Myocyte (in vitro differentiated cells): ENCODE measurements around the gene EXOC4. TPM values are rescaled to one million over a fixed set of nuclear protein-coding genes. Genes with fewer than 3 reads are reported as not detected.
"Not testable (repeated sequence)": the region's sequence is repeated elsewhere in the genome, so short reads cannot be mapped to it uniquely, and the experiment has no call there.

ENCODE experiments used
- DNase-seq: peaks from one replicate; pipeline ENCODE4 v3.0.0-alpha.2; 2012; ENCODE audit warnings: low read depth
- total RNA-seq: library from RNA; depleted of rRNA; stranded (reverse); fragments of >200 nt; gene quantifications from 2 replicates; pipeline ENCODE4 v1.2.3, GENCODE V29; 2014

EXOC4 gene
- total RNA-seq, 1 donor from 2014 or later, result 106 TPM

GRCh38 chr7:133742709-133743538 lies 490.0 kb downstream of the EXOC4 start:
- peak; percentile 48 for DNase-seq

DNA sequence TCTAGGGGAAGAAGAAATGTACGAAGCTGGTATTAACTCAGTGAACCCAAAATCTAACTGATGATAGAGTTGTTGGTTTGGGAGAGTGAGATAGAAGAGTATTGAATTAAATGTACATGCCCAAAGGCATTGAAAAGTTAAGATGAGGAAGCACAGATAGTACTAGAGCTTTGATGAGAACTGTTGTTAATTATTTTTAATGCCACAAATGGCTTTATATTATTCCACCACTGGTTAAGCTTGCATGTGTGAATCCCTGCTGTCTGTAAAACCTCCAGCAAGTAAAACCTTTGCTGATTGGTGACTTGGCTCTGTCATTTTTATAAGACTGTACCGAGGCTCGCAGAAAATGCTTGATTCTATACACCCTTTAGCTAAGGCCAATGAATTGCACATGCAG lies 491.6 kb downstream of the EXOC4 start:
- DNase-seq, result no peak

GRCh38 chr7:133746305-133746704 lies 493.4 kb downstream of the EXOC4 start:
- DNase-seq, result no peak

DNA sequence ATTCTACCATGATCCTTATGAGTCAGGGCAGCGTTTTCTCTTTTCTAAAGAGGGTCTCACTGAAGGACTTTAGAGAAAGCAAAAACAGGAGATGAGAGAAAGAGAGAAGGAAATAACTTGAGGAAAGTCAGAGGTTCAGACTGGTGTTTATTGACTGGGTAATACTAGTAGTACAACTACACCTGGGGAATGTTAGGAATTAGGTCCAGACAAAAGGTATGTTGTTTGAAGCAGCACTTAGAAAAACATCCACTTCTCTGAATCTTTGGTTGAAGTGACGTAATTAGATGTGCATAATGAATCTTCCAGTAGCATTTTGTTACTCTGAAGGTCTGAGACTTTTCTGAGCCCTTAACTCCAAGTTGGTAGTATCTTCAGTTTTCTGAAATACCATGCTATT lies 494.0 kb downstream of the EXOC4 start:
- no peak for DNase-seq

- DNase-seq, result no peak
Observed at GRCh38 chr7:133748443-133749407, 495.8 kb downstream of the EXOC4 start.

DNA sequence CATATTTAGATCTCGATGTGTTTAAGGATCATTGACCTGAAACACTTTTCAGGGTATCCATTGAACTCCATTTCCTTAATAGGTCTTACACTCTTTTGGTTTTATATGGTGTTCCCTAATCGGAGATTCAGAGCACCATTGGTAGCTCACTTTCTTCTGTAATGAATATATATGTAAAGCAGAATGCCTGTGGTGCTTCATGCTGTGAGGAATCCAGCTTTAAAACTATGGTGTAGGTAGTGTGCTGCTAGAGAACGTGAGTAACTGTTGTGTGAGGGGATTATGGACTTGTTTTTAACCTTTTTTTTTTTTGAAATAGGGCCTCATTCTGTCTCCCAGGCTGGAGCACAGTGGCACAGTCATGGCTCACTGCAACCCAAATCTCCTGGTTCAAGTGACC lies 497.4 kb downstream of the EXOC4 start:
- no peak for DNase-seq

GRCh38 chr7:133751079-133751478 lies 498.2 kb downstream of the EXOC4 start:
- no peak for DNase-seq

DNA sequence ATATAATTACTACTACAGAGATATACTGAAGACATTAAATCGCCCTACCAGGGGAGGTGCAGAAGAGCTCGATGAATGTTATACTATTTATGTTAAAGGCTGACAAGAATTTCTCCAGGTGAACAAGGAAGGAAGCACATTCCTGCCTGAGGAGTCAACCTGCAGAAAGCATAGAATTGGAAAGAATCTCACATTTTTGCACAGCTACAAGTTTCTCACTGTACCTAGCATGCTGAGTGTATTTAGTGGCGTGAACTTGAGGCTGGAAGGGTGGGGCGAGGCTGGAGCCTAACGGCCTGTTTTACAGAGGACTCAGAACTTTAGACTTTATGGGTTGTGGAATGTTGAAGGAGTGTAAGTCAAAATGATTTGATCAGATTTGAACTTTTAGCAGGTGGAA lies 500.6 kb downstream of the EXOC4 start:
- DNase-seq, result no peak

DNA sequence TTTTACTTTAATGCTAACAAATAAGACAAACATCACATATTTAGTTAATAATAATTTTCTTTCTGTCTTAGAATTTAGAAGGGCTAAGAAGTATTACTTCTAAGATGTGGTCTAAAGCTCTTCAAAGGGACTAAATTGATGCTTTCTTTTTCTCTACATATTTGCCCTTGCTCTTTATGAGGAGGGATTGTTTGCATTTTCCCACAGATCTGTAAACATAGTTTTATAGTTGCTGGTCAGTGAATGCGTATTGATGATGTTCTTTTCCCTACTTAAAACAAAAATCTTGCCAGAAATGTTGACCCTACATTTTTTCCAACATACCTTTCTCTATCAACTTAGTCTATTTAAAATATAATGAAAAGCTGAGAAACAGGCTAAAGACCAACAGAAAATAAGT lies 501.8 kb downstream of the EXOC4 start:
- no peak for DNase-seq

DNA sequence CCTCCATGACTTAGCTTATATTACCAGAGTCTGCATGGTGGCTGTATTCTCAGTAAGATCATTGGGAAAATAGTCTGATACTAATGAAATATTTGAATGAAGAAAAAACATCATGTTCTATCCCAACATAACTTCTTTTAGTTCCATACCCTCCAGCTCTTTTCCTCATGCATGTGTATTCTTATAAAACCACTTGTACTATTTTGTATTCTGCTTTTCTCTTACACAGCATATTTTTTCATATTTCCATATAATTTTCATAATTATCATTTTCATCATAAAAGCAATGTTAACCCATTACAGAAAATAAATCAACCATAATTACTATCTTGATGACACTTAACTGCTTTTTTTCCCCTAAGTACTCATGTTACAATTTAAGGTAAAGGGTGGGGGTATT lies 503.0 kb downstream of the EXOC4 start:
- no peak for DNase-seq

- no peak for DNase-seq
Observed at GRCh38 chr7:133761443-133761842, 508.6 kb downstream of the EXOC4 start.

- DNase-seq, result no peak
Observed at GRCh38 chr7:133763076-133763640, 510.3 kb downstream of the EXOC4 start.

DNA sequence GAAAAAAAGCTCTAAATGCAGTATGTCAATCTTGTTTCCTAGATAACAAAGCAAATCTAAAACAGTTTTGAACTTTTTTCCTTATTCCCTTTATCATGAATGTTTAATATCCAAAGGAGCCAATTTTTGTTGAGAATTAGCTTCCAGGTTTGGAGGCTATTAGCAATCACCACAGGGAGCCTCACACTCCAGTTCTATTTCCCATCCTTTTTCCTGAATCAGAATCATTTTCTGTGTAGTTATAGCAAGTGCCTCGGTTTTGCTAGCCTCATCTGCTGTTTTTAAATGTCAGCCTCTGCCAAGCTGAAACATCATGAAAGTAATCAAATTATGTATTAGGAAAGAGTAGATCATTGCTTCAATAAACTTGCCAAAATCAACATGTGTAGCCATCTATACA lies 516.8 kb downstream of the EXOC4 start:
- no peak for DNase-seq

DNA sequence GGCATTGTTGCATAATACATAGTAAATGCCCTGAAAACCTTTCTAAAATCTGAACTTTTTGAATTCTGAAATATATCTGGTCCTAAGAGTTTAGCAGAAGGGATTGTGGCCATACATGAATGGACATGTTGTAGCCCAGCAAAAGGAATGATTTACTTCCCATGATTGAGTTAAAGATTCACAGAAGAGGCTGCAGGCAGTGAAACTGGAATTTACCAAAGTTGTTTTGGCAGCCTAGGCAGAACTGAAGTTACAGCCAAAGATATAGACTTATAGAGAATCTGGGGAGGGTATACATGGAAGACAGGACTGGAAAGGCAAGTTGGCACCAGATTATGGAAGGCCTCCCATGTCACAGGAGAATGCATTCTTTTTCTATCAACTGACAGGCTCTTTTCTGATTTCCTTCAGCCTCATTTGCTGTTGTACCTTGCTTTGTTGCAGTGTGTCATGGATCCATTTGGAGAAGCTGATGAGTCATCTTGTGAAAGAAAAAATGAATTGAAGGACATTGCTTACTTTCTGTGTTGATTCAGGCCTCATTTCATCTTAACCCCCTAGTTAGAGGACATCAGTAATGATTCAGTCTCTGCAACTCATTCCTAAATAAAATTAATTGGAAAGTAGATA lies 518.1 kb downstream of the EXOC4 start:
- DNase-seq, result no peak

DNA sequence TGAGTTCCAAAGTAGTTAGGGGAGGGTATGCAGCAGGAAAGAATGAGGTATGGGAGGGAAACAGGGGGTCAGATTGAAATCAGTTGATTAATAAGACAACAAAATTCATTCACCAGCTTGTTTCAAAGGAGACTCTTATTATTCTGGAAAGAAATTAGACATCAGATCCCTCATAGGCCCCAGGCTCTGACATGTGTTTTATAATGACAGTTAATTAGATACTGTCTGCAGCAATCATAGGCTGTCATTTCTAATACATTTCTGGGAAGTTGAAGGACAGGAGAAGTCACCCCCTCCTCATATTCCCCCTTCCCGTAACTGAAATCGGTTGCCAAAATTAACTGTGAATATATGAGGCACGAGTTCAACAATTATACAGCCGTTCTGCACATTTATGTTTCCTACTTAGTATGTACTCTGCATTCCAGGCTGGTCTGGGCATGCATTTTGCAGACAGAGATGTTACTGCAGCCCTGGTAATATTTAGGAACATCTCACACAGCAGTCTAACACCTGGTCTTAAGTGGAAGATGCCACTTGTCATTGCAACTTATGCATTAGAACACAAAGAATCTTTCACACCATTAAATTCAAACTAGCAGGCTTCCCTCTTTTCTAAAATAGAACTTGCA lies 519.0 kb downstream of the EXOC4 start:
- DNase-seq, result no peak

GRCh38 chr7:133773601-133774000 lies 520.7 kb downstream of the EXOC4 start:
- no peak for DNase-seq

DNA sequence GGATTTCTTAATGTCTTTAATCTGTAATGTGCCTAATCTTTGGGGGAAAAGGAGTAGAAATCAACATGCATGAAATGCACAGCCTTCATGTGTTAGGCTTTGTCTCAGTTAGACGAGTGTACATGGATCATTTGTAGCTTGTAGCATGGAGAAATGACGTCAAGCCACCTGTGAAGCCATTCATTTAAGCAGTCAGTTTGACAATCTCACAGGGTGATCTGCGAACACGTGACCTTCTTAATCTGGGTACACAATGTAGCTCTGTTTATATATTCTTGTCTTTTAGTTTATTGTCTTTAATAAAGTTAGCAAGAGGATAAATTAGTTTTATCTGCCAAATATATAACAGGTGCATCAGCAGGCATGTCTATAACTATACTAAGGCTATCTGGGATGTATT lies 522.3 kb downstream of the EXOC4 start:
- peak; percentile 62 for DNase-seq

GRCh38 chr7:133776266-133776665 lies 523.4 kb downstream of the EXOC4 start:
- no peak for DNase-seq

DNA sequence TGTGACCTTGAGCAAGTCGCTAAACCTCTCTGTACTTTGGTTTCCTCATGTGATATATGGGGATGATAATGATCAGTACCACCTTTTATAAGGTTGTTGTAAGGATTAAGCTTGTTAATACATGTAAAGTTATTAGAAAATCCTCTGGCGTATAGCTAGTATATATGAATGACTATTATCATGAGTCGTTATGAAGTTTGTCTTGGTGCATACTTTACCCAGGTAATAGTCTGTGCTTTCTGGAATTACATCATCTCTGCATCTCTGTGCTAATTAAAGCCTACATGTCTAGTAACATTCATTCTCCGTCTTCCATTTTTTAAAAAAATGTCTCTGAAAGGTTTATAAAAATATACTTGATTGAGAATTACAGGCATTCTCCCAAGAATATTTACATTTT lies 524.8 kb downstream of the EXOC4 start:
- DNase-seq, result no peak

GRCh38 chr7:133778472-133778871 lies 525.6 kb downstream of the EXOC4 start:
- DNase-seq, result no peak

- not testable (repeated sequence) for DNase-seq
Observed at GRCh38 chr7:133779538-133779937, 526.7 kb downstream of the EXOC4 start.
